ENCODE data around the gene OSBPL7. TPM values are rescaled to one million over a fixed set of nuclear protein-coding genes. Genes with fewer than 3 reads are reported as not detected.

The OSBPL7 gene
- total RNA-seq, 1 donor from 2014 or later, result 11.0 TPM

DNA sequence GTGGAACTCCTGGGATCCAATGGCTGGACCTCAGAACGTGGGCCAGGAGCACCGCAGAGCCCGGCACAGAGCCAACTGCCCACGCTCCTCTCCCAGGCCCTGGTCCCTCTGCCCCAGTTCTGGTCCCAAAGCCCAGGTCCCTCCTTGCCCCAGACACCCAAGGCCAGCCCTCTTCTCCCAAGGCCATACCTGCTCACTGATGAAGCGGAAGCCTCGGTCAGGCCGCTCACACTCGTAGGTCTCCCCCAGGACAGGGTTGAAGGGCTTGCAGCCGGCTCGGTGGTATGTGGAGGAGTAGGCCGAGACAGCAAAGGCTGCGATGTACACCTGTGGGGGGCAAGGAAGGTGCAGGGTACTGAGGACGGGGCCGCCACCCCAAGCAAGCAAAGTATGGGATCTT, 8.5 kb downstream of the OSBPL7 start:
- Histone ChIP-seq H3K36me3 (ENCODE audit: control insufficient read depth, insufficient read depth, low read length) (peaks cover 1% of the 10 kb centered on the region), H3K4me3 (ENCODE audit: low read depth, low read length) (no peak overlapping the region), H3K27me3 (ENCODE audit: control insufficient read depth, insufficient read depth, low read length) (no peaks in the 10 kb centered on the region)
- no peak for DNase-seq (ENCODE audit: low read depth)
- TF ChIP-seq, protein P1, sequence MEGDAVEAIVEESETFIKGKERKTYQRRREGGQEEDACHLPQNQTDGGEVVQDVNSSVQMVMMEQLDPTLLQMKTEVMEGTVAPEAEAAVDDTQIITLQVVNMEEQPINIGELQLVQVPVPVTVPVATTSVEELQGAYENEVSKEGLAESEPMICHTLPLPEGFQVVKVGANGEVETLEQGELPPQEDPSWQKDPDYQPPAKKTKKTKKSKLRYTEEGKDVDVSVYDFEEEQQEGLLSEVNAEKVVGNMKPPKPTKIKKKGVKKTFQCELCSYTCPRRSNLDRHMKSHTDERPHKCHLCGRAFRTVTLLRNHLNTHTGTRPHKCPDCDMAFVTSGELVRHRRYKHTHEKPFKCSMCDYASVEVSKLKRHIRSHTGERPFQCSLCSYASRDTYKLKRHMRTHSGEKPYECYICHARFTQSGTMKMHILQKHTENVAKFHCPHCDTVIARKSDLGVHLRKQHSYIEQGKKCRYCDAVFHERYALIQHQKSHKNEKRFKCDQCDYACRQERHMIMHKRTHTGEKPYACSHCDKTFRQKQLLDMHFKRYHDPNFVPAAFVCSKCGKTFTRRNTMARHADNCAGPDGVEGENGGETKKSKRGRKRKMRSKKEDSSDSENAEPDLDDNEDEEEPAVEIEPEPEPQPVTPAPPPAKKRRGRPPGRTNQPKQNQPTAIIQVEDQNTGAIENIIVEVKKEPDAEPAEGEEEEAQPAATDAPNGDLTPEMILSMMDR (IDR thresholded peaks at IDR 0.05; ENCODE audit: insufficient read depth, low read length, poor library complexity, severe bottlenecking), result no peak

GRCh38 chr17:47812146-47812920, 9.3 kb downstream of the OSBPL7 start:
- H3K4me3 ChIP-seq (ENCODE audit: low read depth, low read length), result no peak overlapping the region
- H3K36me3 ChIP-seq (ENCODE audit: control insufficient read depth, insufficient read depth, low read length), result peaks cover 1% of the 10 kb centered on the region
- TF ChIP-seq, protein P1 (IDR thresholded peaks at IDR 0.05; ENCODE audit: insufficient read depth, low read length, poor library complexity, severe bottlenecking), result no peak
- H3K27me3 ChIP-seq (ENCODE audit: control insufficient read depth, insufficient read depth, low read length), result no peaks in the 10 kb centered on the region
- DNase-seq (ENCODE audit: low read depth), result no peak

GRCh38 chr17:47811709-47812108, 9.9 kb downstream of the OSBPL7 start:
- Histone ChIP-seq H3K4me3 (ENCODE audit: low read depth, low read length) (no peak overlapping the region), H3K36me3 (ENCODE audit: control insufficient read depth, insufficient read depth, low read length) (peaks cover 1% of the 10 kb centered on the region), H3K27me3 (ENCODE audit: control insufficient read depth, insufficient read depth, low read length) (no peaks in the 10 kb centered on the region)
- DNase-seq (ENCODE audit: low read depth), result no peak
- TF ChIP-seq, protein P1 (IDR thresholded peaks at IDR 0.05; ENCODE audit: insufficient read depth, low read length, poor library complexity, severe bottlenecking), result no peak

DNA sequence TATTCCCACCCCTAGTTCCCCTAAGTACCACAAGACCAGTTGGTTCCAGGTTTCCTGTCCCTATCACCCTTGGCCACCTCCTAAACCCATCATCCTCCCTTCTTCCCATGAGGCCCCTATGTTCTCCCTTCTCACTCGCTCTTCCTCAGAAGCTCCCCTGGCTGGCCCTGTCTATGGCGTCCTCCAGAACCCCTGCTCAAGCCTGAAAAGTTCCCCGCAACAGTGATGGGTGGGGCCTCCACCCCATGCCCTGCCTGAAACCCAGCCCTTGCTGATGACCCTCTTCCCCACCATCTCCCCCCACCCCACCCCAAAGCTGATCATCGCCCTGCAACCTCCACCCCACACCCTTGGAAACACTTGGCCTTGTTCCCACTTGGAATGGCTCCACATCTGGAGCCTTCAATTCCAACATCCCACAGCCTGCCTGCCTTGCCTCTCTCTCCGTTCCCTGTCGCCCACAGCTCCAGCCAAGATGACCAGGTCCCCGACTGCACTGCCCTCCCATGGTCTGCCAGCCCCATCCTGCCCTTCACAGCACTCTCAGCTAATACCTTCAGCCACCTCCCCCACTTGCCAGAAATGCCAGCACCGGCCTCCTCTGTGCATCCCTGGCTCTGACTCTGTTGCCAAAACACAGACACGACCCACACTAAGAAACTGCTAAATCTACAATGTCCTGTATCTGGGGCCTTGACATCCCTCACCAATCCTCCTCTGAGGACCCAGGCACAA, 10.5 kb downstream of the OSBPL7 start:
- Histone ChIP-seq H3K4me3 (ENCODE audit: low read depth, low read length) (no peak overlapping the region), H3K36me3 (ENCODE audit: control insufficient read depth, insufficient read depth, low read length) (peaks cover 1% of the 10 kb centered on the region), H3K27me3 (ENCODE audit: control insufficient read depth, insufficient read depth, low read length) (no peaks in the 10 kb centered on the region)
- TF ChIP-seq, protein P1 (IDR thresholded peaks at IDR 0.05; ENCODE audit: insufficient read depth, low read length, poor library complexity, severe bottlenecking), result no peak
- DNase-seq (ENCODE audit: low read depth), result no peak

DNA sequence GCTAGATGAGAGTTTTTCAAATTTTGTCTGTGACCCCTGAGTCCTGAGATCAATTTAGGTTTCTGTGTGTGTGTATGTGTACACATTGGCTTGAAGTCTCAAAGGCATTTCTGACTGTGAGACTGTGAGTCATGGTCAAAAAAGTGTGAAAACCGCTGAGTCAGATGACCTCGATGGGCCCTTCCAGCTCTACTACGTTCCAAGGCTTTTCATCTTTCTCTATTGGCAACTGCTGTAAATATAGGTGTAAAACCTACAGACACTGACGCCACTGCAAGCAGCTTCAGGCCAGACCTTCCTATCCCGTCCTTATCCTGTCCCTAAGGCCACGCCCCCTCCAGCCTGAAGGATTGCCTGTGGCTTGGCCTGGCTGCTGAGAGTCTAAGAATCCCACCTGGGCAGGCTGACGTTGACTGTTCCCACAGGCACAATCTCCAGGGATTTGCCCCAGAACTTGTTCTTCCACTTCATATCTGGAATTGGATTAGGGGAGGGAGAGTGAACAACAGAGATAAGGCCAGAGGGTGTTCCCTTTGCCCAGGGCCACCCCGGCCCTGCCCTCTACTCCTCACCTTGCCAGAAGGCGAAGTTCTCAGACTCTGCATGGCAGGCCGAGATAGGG, 11.3 kb downstream of the OSBPL7 start:
- peak; percentile 82 for DNase-seq (ENCODE audit: low read depth)
- TF ChIP-seq, protein P1 (IDR thresholded peaks at IDR 0.05; ENCODE audit: insufficient read depth, low read length, poor library complexity, severe bottlenecking), result no peak
- H3K27me3 ChIP-seq (ENCODE audit: control insufficient read depth, insufficient read depth, low read length), result no peaks in the 10 kb centered on the region
- H3K36me3 ChIP-seq (ENCODE audit: control insufficient read depth, insufficient read depth, low read length), result peaks cover 1% of the 10 kb centered on the region
- no peak overlapping the region for H3K4me3 ChIP-seq (ENCODE audit: low read depth, low read length)
